ENCODE results near the gene SLC13A3.

- TF ChIP-seq POLR2A (IDR thresholded peaks at IDR 0.05): no peak
- TF ChIP-seq CTCF (IDR thresholded peaks at IDR 0.05 in 4 of 5, conservative IDR thresholded peaks at IDR 0.05 in 1 of 5): no peak
Measured at GRCh38 chr20:46563860-46564221, 87.4 kb downstream of the SLC13A3 start.

All from gastrocnemius medialis (tissue), 4 donors.